Measurements from ENCODE around the gene CASP5.

- TF ChIP-seq, protein P1, sequence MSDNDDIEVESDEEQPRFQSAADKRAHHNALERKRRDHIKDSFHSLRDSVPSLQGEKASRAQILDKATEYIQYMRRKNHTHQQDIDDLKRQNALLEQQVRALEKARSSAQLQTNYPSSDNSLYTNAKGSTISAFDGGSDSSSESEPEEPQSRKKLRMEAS (CRISPR knock-in tag; IDR thresholded peaks at IDR 0.05), result no peak
- TF ChIP-seq KAT7 (CRISPR knock-in tag; IDR thresholded peaks at IDR 0.05; ENCODE audit: borderline replicate concordance) (no peak), USF2 (CRISPR knock-in tag; IDR thresholded peaks at IDR 0.05) (no peak)
These were observed 10.4 kb upstream of the CASP5 start for GRCh38 chr11:105033343-105033742.

Measured in WTC11 (cell line).